Measurements from ENCODE around the gene THOC1.
"Not testable (repeated sequence)": the region's sequence is repeated elsewhere in the genome, so short reads cannot be mapped to it uniquely, and the experiment has no call there.

The THOC1 gene

GRCh38 chr18:267688-268552 is at the start of gene THOC1:
Gene THOC1, minus strand, starts transcription at chr18:268047. Its CDS starts 28 bp downstream, at chr18:268019.
- DNase-seq (ENCODE audit: low spot score) = peak; percentile 98

GRCh38 chr18:317618-318017 is 49.8 kb upstream of the THOC1 start:
- no peak for DNase-seq (ENCODE audit: low spot score)

- DNase-seq (ENCODE audit: low spot score) = no peak
Observed at GRCh38 chr18:316393-316792, 48.5 kb upstream of the THOC1 start.

- DNase-seq (ENCODE audit: low spot score) = no peak
Observed at GRCh38 chr18:313931-314330, 46.1 kb upstream of the THOC1 start.

- DNase-seq (ENCODE audit: low spot score) = no peak
Observed at GRCh38 chr18:312415-312814, 44.6 kb upstream of the THOC1 start.

- DNase-seq (ENCODE audit: low spot score) = no peak
Observed at GRCh38 chr18:310042-310441, 42.2 kb upstream of the THOC1 start.

- DNase-seq (ENCODE audit: low spot score) = not testable (repeated sequence)
Observed at GRCh38 chr18:308086-308485, 40.2 kb upstream of the THOC1 start.

- no peak for DNase-seq (ENCODE audit: low spot score)
Observed at GRCh38 chr18:306608-307255, 38.9 kb upstream of the THOC1 start.

GRCh38 chr18:305003-305501 is 37.2 kb upstream of the THOC1 start:
- peak; percentile 62 for DNase-seq (ENCODE audit: low spot score)

GRCh38 chr18:303607-304006 is 35.8 kb upstream of the THOC1 start:
- no peak for DNase-seq (ENCODE audit: low spot score)

- DNase-seq (ENCODE audit: low spot score) = no peak
Observed at GRCh38 chr18:303011-303410, 35.2 kb upstream of the THOC1 start.

- no peak for DNase-seq (ENCODE audit: low spot score)
Observed at GRCh38 chr18:302097-302496, 34.2 kb upstream of the THOC1 start.

GRCh38 chr18:297936-298335 is 30.1 kb upstream of the THOC1 start:
- DNase-seq (ENCODE audit: low spot score) = peak; percentile 12

GRCh38 chr18:295756-296490 is 28.1 kb upstream of the THOC1 start:
- peak; percentile 44 for DNase-seq (ENCODE audit: low spot score)

- no peak for DNase-seq (ENCODE audit: low spot score)
Observed at GRCh38 chr18:294566-294965, 26.7 kb upstream of the THOC1 start.

GRCh38 chr18:293536-293935 is 25.7 kb upstream of the THOC1 start:
- peak; percentile 45 for DNase-seq (ENCODE audit: low spot score)

GRCh38 chr18:292271-292670 is 24.4 kb upstream of the THOC1 start:
- DNase-seq (ENCODE audit: low spot score) = no peak

- DNase-seq (ENCODE audit: low spot score) = not testable (repeated sequence)
Observed at GRCh38 chr18:289970-290369, 22.1 kb upstream of the THOC1 start.

- DNase-seq (ENCODE audit: low spot score) = no peak
Observed at GRCh38 chr18:289026-289425, 21.2 kb upstream of the THOC1 start.

- DNase-seq (ENCODE audit: low spot score) = peak; percentile 28
Observed at GRCh38 chr18:286515-287310, 18.9 kb upstream of the THOC1 start.

- DNase-seq (ENCODE audit: low spot score) = no peak
Observed at GRCh38 chr18:285817-286216, 18.0 kb upstream of the THOC1 start.

GRCh38 chr18:275486-275885 is 7.6 kb upstream of the THOC1 start:
- DNase-seq (ENCODE audit: low spot score) = no peak

All from AG20443 (cell line).